Measurements from ENCODE around the gene RNASEH2B.

RNASEH2B gene

GRCh38 chr13:50998326-50998725 lies 88.7 kb downstream of the RNASEH2B start:
- DNase-seq (ENCODE audit: low read depth): no peak

GRCh38 chr13:50999641-51000040 lies 90.0 kb downstream of the RNASEH2B start:
- DNase-seq (ENCODE audit: low read depth): no peak

- DNase-seq (ENCODE audit: low read depth): no peak
Observed at GRCh38 chr13:51000061-51000460, 90.5 kb downstream of the RNASEH2B start.

- no peak for DNase-seq (ENCODE audit: low read depth)
Observed at GRCh38 chr13:51000571-51001260, 91.1 kb downstream of the RNASEH2B start.

- DNase-seq (ENCODE audit: low read depth): no peak
Observed at GRCh38 chr13:51001335-51001734, 91.7 kb downstream of the RNASEH2B start.

- DNase-seq (ENCODE audit: low read depth): no peak
Observed at GRCh38 chr13:51002736-51003135, 93.1 kb downstream of the RNASEH2B start.

GRCh38 chr13:51003642-51004041 lies 94.1 kb downstream of the RNASEH2B start:
- no peak for DNase-seq (ENCODE audit: low read depth)

GRCh38 chr13:51004111-51004865 lies 94.7 kb downstream of the RNASEH2B start:
- DNase-seq (ENCODE audit: low read depth): no peak

GRCh38 chr13:51004918-51005460 lies 95.4 kb downstream of the RNASEH2B start:
- DNase-seq (ENCODE audit: low read depth): no peak

- DNase-seq (ENCODE audit: low read depth): no peak
Observed at GRCh38 chr13:51005566-51005965, 96.0 kb downstream of the RNASEH2B start.
